ENCODE data around the gene HIBADH. TPM values are rescaled to one million over a fixed set of nuclear protein-coding genes. Genes with fewer than 3 reads are reported as not detected.

Gene HIBADH
- total and polyA plus RNA-seq, 2 of the 4 experiments (the other 2 are of a cell fraction) = 36.6 to 52.5 TPM

GRCh38 chr7:27518561-27519350 is 143.9 kb downstream of the HIBADH start:
- no CpG with 5 or more reads among the region's 4 CpGs for WGBS, 2 experiments (ENCODE audit: extremely low coverage in 2 of 2, insufficient read length in 1 of 2)
- no peak overlapping the region for H2AK9ac ChIP-seq (replicated peaks; ENCODE audit: low read depth, low read length, poor library complexity)
- no peak overlapping the region for H2BK5ac ChIP-seq (ENCODE audit: low read depth, low read length, poor library complexity, severe bottlenecking)
- H4K5ac ChIP-seq (ENCODE audit: low read depth, low read length) = no peak overlapping the region
- no peak overlapping the region for H2BK20ac ChIP-seq (ENCODE audit: low read depth, low read length)
- in situ Hi-C loops (cut with MboI; ENCODE audit: low sequenced_read_pairs) (no loop called here), dilution Hi-C loops (cut with HindIII; ENCODE audit: low sequenced_read_pairs, unreplicated experiment) (no loop called here), intact Hi-C loops (cut with micrococcal nuclease) (no loop called here)
- no peak overlapping the region for H3K23ac ChIP-seq (ENCODE audit: low read depth, low read length)
- no peaks in the 10 kb centered on the region for H3K9me3 ChIP-seq (ENCODE audit: control insufficient read depth, insufficient read depth, low read length)
- peaks cover 3% of the 10 kb centered on the region; the same call in 1 of the 2 replicates for H3K9me1 ChIP-seq (ENCODE audit: insufficient read depth, low read length)
- no peak overlapping the region for H3K4me3 ChIP-seq (ENCODE audit: insufficient read depth, low read depth, low read length)
- no peak overlapping the region for H3K18ac ChIP-seq (ENCODE audit: low read depth, low read length)
- TF ChIP-seq CEBPB (IDR thresholded peaks at IDR 0.05; ENCODE audit: low read depth, low read length) = no peak
- TF ChIP-seq SMC3 (IDR thresholded peaks at IDR 0.05; ENCODE audit: low read depth, low read length) = no peak
- TF ChIP-seq, protein P1, sequence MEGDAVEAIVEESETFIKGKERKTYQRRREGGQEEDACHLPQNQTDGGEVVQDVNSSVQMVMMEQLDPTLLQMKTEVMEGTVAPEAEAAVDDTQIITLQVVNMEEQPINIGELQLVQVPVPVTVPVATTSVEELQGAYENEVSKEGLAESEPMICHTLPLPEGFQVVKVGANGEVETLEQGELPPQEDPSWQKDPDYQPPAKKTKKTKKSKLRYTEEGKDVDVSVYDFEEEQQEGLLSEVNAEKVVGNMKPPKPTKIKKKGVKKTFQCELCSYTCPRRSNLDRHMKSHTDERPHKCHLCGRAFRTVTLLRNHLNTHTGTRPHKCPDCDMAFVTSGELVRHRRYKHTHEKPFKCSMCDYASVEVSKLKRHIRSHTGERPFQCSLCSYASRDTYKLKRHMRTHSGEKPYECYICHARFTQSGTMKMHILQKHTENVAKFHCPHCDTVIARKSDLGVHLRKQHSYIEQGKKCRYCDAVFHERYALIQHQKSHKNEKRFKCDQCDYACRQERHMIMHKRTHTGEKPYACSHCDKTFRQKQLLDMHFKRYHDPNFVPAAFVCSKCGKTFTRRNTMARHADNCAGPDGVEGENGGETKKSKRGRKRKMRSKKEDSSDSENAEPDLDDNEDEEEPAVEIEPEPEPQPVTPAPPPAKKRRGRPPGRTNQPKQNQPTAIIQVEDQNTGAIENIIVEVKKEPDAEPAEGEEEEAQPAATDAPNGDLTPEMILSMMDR (conservative IDR thresholded peaks at IDR 0.05; ENCODE audit: low read depth, low read length) = no peak
- TF ChIP-seq, protein P2, sequence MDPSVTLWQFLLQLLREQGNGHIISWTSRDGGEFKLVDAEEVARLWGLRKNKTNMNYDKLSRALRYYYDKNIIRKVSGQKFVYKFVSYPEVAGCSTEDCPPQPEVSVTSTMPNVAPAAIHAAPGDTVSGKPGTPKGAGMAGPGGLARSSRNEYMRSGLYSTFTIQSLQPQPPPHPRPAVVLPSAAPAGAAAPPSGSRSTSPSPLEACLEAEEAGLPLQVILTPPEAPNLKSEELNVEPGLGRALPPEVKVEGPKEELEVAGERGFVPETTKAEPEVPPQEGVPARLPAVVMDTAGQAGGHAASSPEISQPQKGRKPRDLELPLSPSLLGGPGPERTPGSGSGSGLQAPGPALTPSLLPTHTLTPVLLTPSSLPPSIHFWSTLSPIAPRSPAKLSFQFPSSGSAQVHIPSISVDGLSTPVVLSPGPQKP (IDR thresholded peaks at IDR 0.05; ENCODE audit: borderline replicate concordance, low read depth, low read length) = no peak
- no peak for TF ChIP-seq MXI1 (IDR thresholded peaks at IDR 0.05; ENCODE audit: borderline replicate concordance, low read depth, low read length)
- no peak for TF ChIP-seq FOS (IDR thresholded peaks at IDR 0.05; ENCODE audit: low read depth, low read length)
- TF ChIP-seq MAFK (IDR thresholded peaks at IDR 0.05; ENCODE audit: low read depth, low read length) = no peak
- no peak for TF ChIP-seq BHLHE40 (IDR thresholded peaks at IDR 0.05; ENCODE audit: low read depth, low read length)
- TF ChIP-seq, protein P3, sequence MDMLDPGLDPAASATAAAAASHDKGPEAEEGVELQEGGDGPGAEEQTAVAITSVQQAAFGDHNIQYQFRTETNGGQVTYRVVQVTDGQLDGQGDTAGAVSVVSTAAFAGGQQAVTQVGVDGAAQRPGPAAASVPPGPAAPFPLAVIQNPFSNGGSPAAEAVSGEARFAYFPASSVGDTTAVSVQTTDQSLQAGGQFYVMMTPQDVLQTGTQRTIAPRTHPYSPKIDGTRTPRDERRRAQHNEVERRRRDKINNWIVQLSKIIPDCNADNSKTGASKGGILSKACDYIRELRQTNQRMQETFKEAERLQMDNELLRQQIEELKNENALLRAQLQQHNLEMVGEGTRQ (IDR thresholded peaks at IDR 0.05; ENCODE audit: low read depth, low read length) = no peak
- H2BK120ac ChIP-seq (ENCODE audit: low read depth, low read length) = no peak overlapping the region
- H3K56ac ChIP-seq (ENCODE audit: extremely low read depth, insufficient read depth, low read length) = no peak overlapping the region
- H3K4me1 ChIP-seq (ENCODE audit: control insufficient read depth, insufficient read depth, low read length) = peaks cover 2% of the 10 kb centered on the region; the same call in 1 of the 2 replicates
- ChIA-PET POLR2A (ENCODE audit: unreplicated experiment) (no interaction called here), CTCF (interaction anchor here (0.5 kb wide), 1 partner anchor 1234 kb away, joined by 3 read pairs; no protein-coding TSS in a partner anchor)
- H3K4me2 ChIP-seq (ENCODE audit: low read depth, low read length) = no peak overlapping the region
- no peak overlapping the region for H2BK15ac ChIP-seq (ENCODE audit: low read depth, low read length)
- H3K79me1 ChIP-seq (ENCODE audit: low read depth in 1 of 2, low read length in 2 of 2) = no peaks in the 10 kb centered on the region
- H3K36me3 ChIP-seq (ENCODE audit: control insufficient read depth, insufficient read depth, low read length) = no peaks in the 10 kb centered on the region
- no peak overlapping the region for H4K91ac ChIP-seq (ENCODE audit: insufficient read depth, low read depth, low read length)
- no peaks in the 10 kb centered on the region for H4K20me1 ChIP-seq (ENCODE audit: insufficient read depth, low read length)
- no peaks in the 10 kb centered on the region for H3K27me3 ChIP-seq (ENCODE audit: control insufficient read depth, insufficient read depth, low read length)
- no peak overlapping the region for H3K4ac ChIP-seq (ENCODE audit: low read depth, low read length)
- H4K8ac ChIP-seq (ENCODE audit: low read depth in 2 of 2, low read length in 2 of 2) = no peak overlapping the region
- no peak overlapping the region for H3K14ac ChIP-seq (replicated peaks; ENCODE audit: low read depth, low read length)
- no peak overlapping the region for H3K27ac ChIP-seq (ENCODE audit: insufficient read depth, low read length)
- DNase-seq (no peak), ATAC-seq (ENCODE audit: low read depth) (no peak)
- no peak overlapping the region for H3K9ac ChIP-seq (ENCODE audit: low read depth, low read length)
- H2AK5ac ChIP-seq (ENCODE audit: low read depth, low read length) = no peak overlapping the region
- no peak overlapping the region for H2AFZ ChIP-seq (replicated peaks; ENCODE audit: low read length, poor library complexity)
- BruUV-seq (replicated peaks) = no TSS peak

Data from IMR-90 (cell line).